Caco-2 (cell line): Measurements from ENCODE around the gene DSTN. TPM values are rescaled to one million over a fixed set of nuclear protein-coding genes. Genes with fewer than 3 reads are reported as not detected.
A peak's percentile ranks its signal among the peaks of the same experiment; 100 is the strongest.

Source experiments
- BruUV-seq: library from RNA; stranded (reverse); fragments of 400-500 nt; replicated peaks from 2 replicates; lab custom pipeline; 2021; lab: Mats Ljungman, UMichigan
- CTCF ChIA-PET: fragments of 300-600 bp; sonication (Branson Sonifier 250); formaldehyde crosslinking; loops from one replicate; lab custom pipeline; 2022; ENCODE audit warnings: antibody characterized with exemption; lab: Charles Lee
- POLR2A ChIA-PET: fragments of 300-600 bp; sonication (Branson Sonifier 250); formaldehyde crosslinking; loops from one replicate; lab custom pipeline; 2022; ENCODE audit warnings: antibody characterized with exemption; lab: Charles Lee
- DNase-seq, 2 experiments: peaks; one replicate each; pipeline versions ENCODE4 v3.0.0 to v3.0.0-alpha.2; 2020 to 2022
- H3K27me3 ChIP-seq: replicated peaks from 2 replicates; pipeline ENCODE4 v1.6.0; 2011; ENCODE audit warnings: low read length; ENCODE audit not compliant: control insufficient read depth, insufficient read depth
- H3K36me3 ChIP-seq: 2 replicates; pipeline ENCODE4 v1.5.1; 2011; ENCODE audit warnings: low read length; ENCODE audit not compliant: control insufficient read depth, insufficient read depth
- H3K4me1 ChIP-seq: fragments of 250-450 bp; sonication (Bioruptor Pico); 2 replicates; pipeline ENCODE4 v1.5.1; 2020; ENCODE audit warnings: mild to moderate bottlenecking
- H3K4me3 ChIP-seq: 2 replicates; pipeline ENCODE4 v1.5.1; 2011; ENCODE audit warnings: low read depth, mild to moderate bottlenecking, control low read depth, low read length
- H3K9me3 ChIP-seq: fragments of 250-450 bp; sonication (Bioruptor Pico); 2 replicates; pipeline ENCODE4 v1.5.1; 2020; ENCODE audit warnings: mild to moderate bottlenecking, moderate library complexity
- H3K27ac Mint-ChIP-seq: one replicate; pipeline ENCODE4 v1.8.0; 2022; ENCODE audit warnings: mixed read lengths; ENCODE audit not compliant: unreplicated experiment
- H3K27me3 Mint-ChIP-seq: one replicate; pipeline ENCODE4 v1.8.0; 2022; ENCODE audit warnings: mixed read lengths; ENCODE audit not compliant: insufficient read depth, unreplicated experiment
- H3K36me3 Mint-ChIP-seq: one replicate; pipeline ENCODE4 v1.8.0; 2022; ENCODE audit warnings: mild to moderate bottlenecking, mixed read lengths; ENCODE audit not compliant: insufficient read depth, unreplicated experiment
- H3K4me1 Mint-ChIP-seq: one replicate; pipeline ENCODE4 v1.8.0; 2022; ENCODE audit warnings: low read depth, mixed read lengths; ENCODE audit not compliant: unreplicated experiment
- H3K4me3 Mint-ChIP-seq: one replicate; pipeline ENCODE4 v1.8.0; 2022; ENCODE audit warnings: mild to moderate bottlenecking, moderate library complexity, mixed read lengths; ENCODE audit not compliant: unreplicated experiment
- H3K9me3 Mint-ChIP-seq: one replicate; pipeline ENCODE4 v1.8.0; 2022; ENCODE audit warnings: mixed read lengths; ENCODE audit not compliant: unreplicated experiment
- intact Hi-C: fragments of 100-400 bp; cut with micrococcal nuclease; formaldehyde crosslinking; loops from one replicate; pipeline ENCODE4 v1.10.0; 2022; ENCODE audit not compliant: unreplicated experiment
- total RNA-seq: library from RNA; stranded (reverse); gene quantifications from 2 replicates; pipeline ENCODE4 v1.2.3, GENCODE V29; 2022
- TF ChIP-seq, protein P1 (sequence below), 2 experiments: fragments of 200-600 bp in 1 of 2; IDR thresholded peaks; 1 replicate in 1 of 2; 2 replicates in 1 of 2; pipeline versions ENCODE4 v1.5.1 to v1.8.0; 2011 to 2022; ENCODE audit warnings: antibody characterized with exemption in 1 of 2, control low read depth in 1 of 2, inconsistent platforms in 1 of 2, low read depth in 1 of 2, low read length in 1 of 2, mild to moderate bottlenecking in 1 of 2, moderate library complexity in 1 of 2; ENCODE audit not compliant: insufficient read depth in 1 of 2, severe bottlenecking in 1 of 2, unreplicated experiment in 1 of 2

The DSTN gene
- total RNA-seq, 1 experiment from 2014 or later = 318 TPM

DNA sequence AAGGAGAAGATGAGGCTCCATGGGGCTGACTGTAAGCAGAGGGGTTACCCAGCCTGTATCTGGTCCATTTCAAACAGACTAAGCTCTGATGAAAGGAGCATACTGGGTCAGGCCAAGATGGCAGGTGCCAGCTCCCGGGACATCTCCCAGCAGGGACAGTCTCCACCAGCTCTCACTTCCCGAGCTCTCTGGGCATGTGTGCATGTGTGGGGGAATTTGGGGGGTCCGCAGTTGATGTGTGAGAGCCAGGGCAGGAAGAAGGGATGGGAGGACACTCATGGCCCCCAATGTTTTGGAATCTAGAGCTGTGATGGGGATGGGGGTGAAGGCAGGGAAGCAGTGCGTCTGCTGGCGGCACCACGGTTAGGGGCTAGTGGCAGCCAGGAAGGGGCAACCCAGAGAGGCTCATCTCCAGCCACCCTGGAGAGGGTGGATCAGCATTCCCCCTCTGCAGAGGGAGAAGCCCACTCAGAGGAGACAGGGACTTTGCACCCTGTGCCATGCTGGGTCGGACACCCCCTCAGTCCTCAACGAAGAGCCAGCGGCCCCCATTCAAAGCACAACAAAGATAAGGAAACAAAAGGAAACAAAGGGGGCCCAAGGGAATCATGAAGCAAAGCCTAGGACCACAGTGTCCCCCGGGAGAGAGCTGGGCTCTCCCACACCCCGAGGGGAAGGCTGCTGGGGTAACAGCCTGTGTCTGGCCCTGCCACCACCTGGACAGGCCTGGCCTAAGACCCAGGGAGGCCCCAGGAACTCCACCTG lies 52.4 kb downstream of the DSTN start:
- CTCF ChIA-PET = interaction anchor here (0.8 kb wide), 2 partner anchors 33 to 317 kb away, joined by 3 read pairs; no protein-coding TSS in a partner anchor
- H3K4me3 Mint-ChIP-seq = no peak overlapping the region

DNA sequence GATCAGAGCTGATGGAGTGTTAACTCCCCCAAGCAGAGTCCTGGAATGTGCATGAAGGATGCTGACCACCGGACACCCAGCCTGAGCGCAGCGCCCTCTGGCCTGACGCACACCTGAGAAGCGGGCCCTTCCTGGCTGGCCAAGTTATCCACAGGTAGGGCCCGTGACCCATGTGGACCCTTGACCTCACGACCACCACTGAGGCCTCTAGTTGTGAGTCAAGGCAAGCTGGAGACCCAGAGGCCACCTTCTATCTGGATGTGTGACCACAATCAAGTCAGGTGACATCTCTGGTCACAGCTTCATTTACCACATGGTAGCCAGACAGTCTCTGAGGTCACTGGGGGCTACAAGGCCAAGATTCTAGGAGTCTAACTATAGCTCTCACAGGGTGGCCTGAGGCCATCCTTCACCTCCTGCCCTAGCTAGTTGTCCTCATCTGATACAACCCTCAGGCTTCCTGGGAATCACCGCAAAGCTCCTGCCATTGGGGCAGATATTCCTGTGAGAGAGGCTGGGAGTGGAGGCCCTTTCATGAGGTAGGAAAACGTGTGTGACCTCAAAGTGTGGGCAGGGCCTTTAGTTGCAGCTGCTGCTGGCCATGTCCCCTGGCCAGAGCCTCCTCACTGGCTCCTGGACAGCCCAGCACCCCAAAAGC lies 53.1 kb downstream of the DSTN start:
- TF ChIP-seq, protein P1, sequence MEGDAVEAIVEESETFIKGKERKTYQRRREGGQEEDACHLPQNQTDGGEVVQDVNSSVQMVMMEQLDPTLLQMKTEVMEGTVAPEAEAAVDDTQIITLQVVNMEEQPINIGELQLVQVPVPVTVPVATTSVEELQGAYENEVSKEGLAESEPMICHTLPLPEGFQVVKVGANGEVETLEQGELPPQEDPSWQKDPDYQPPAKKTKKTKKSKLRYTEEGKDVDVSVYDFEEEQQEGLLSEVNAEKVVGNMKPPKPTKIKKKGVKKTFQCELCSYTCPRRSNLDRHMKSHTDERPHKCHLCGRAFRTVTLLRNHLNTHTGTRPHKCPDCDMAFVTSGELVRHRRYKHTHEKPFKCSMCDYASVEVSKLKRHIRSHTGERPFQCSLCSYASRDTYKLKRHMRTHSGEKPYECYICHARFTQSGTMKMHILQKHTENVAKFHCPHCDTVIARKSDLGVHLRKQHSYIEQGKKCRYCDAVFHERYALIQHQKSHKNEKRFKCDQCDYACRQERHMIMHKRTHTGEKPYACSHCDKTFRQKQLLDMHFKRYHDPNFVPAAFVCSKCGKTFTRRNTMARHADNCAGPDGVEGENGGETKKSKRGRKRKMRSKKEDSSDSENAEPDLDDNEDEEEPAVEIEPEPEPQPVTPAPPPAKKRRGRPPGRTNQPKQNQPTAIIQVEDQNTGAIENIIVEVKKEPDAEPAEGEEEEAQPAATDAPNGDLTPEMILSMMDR (IDR thresholded peaks at IDR 0.05; ENCODE audit: insufficient read depth in 1 of 2, low read depth in 1 of 2, low read length in 1 of 2, severe bottlenecking in 1 of 2, unreplicated experiment in 1 of 2) = no peak
- Mint-ChIP-seq H3K4me3 (no peak overlapping the region), H3K27me3 (no peaks in the 10 kb centered on the region), H3K27ac (no peak overlapping the region), H3K36me3 (peaks cover 100% of the 10 kb centered on the region), H3K9me3 (no peaks in the 10 kb centered on the region), H3K4me1 (no peaks in the 10 kb centered on the region)
- no TSS peak for BruUV-seq
- Histone ChIP-seq H3K36me3 (peaks cover 25% of the 10 kb centered on the region), H3K9me3 (no peaks in the 10 kb centered on the region), H3K27me3 (no peaks in the 10 kb centered on the region), H3K4me1 (no peaks in the 10 kb centered on the region), H3K4me3 (no peak overlapping the region)
- ChIA-PET CTCF (interaction anchor here (0.8 kb wide), 1 partner anchor 32 kb away, joined by 3 read pairs; no protein-coding TSS in a partner anchor), POLR2A (no interaction called here)
- intact Hi-C loops = no loop called here
- peak in 1 of 2 experiments; percentile 38 for DNase-seq

More for the DNA sequence above, 52.4 kb downstream of the DSTN start:
- Mint-ChIP-seq H3K36me3 (peaks cover 100% of the 10 kb centered on the region), H3K9me3 (no peaks in the 10 kb centered on the region), H3K4me1 (no peaks in the 10 kb centered on the region), H3K27me3 (no peaks in the 10 kb centered on the region), H3K27ac (peak overlapping the region; percentile 74)
- no peak for DNase-seq
- TF ChIP-seq, protein P1 (IDR thresholded peaks at IDR 0.05; ENCODE audit: insufficient read depth in 1 of 2, low read depth in 1 of 2, low read length in 1 of 2, severe bottlenecking in 1 of 2, unreplicated experiment in 1 of 2) = no peak
- BruUV-seq = no TSS peak
- Histone ChIP-seq H3K9me3 (no peaks in the 10 kb centered on the region), H3K36me3 (peaks cover 25% of the 10 kb centered on the region), H3K4me1 (0 out of 2 replicates have a peak, but pooled peaks cover 6% of the 10 kb centered on the region), H3K4me3 (no peak overlapping the region), H3K27me3 (no peaks in the 10 kb centered on the region)
- intact Hi-C loops = no loop called here
- POLR2A ChIA-PET = no interaction called here

DNA sequence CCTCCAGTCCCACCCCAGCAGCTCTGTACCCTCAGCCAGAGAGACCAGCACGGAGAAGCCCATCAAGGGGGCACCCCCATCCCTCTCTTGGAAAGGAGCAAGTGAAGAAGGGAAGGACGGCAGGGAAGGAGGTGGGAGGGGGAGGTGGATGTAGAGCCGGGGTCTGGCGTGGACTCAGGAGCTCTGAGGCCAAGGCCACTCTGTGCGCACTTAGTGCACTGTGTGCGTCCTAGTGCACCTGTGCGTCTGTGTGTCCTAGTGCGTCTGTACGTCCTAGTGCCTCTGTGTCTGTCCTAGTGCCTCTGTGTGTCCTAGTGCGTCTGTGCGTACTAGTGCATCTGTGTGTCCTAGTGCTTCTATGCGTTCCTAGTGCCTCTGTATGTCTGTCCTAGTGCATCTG lies 54.2 kb downstream of the DSTN start:
- Histone ChIP-seq H3K4me1 (no peaks in the 10 kb centered on the region), H3K9me3 (no peaks in the 10 kb centered on the region), H3K4me3 (no peak overlapping the region), H3K27me3 (no peaks in the 10 kb centered on the region), H3K36me3 (peaks cover 25% of the 10 kb centered on the region)
- Mint-ChIP-seq H3K4me1 (no peaks in the 10 kb centered on the region), H3K27ac (no peak overlapping the region), H3K36me3 (peaks cover 100% of the 10 kb centered on the region), H3K27me3 (no peaks in the 10 kb centered on the region), H3K9me3 (no peaks in the 10 kb centered on the region), H3K4me3 (no peak overlapping the region)
- intact Hi-C loops = no loop called here
- BruUV-seq = no TSS peak
- POLR2A ChIA-PET = no interaction called here
- CTCF ChIA-PET = no interaction called here
- DNase-seq = no peak
- TF ChIP-seq, protein P1 (IDR thresholded peaks at IDR 0.05; ENCODE audit: insufficient read depth in 1 of 2, low read depth in 1 of 2, low read length in 1 of 2, severe bottlenecking in 1 of 2, unreplicated experiment in 1 of 2) = no peak
